Stimulated activated memory B cell treated with anti-CD40 and anti-IgM and Interleukin-4, amounts not matched to agents 10 μg/mL and 1 μg/mL and 100 μg/mL, for 72 hours (primary cell): ENCODE measurements around the gene ABLIM2.
A peak's percentile ranks its signal among the peaks of the same experiment; 100 is the strongest.

ENCODE experiments used
- ATAC-seq: fragments of 150-1000 bp; cut with Tn5 transposase; 2 replicates; pipeline ENCODE4 v1.10.0; 2021
- H3K27ac Mint-ChIP-seq: one replicate; pipeline ENCODE4 v1.8.0; 2022; ENCODE audit warnings: mild to moderate bottlenecking, mixed read lengths
- H3K27me3 Mint-ChIP-seq: one replicate; pipeline ENCODE4 v1.8.0; 2022; ENCODE audit warnings: mixed read lengths
- H3K36me3 Mint-ChIP-seq: one replicate; pipeline ENCODE4 v1.8.0; 2022; ENCODE audit warnings: mixed read lengths
- H3K4me1 Mint-ChIP-seq: one replicate; pipeline ENCODE4 v1.8.0; 2022; ENCODE audit warnings: mixed read lengths
- H3K4me3 Mint-ChIP-seq: one replicate; pipeline ENCODE4 v1.8.0; 2022; ENCODE audit warnings: mild to moderate bottlenecking, moderate library complexity, mixed read lengths
- H3K9me3 Mint-ChIP-seq: one replicate; pipeline ENCODE4 v1.8.0; 2022; ENCODE audit warnings: mixed read lengths

Gene ABLIM2

DNA sequence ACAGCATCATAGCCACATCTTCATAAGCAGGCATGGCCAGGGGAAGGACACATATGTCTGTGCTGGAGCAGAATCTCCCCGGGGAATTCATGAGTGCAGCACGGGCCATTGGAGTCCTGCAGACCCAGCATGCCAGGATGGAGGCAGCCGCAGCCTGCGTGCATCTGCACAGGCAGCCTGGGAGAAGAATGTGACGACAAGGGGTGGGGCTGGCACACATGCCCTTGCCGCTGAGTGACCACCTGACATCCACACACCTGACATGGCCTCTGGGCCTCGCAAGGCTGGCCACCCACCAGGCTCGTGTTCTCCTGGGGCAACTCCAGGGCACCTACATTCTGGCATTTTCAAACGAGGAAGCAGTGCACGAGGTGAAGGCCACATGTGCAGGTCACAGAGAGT lies 152.8 kb downstream of the ABLIM2 start:
- no peak for ATAC-seq
- no peak overlapping the region for H3K4me3 Mint-ChIP-seq
- H3K9me3 Mint-ChIP-seq, result no peaks in the 10 kb centered on the region
- peaks cover 42% of the 10 kb centered on the region for H3K36me3 Mint-ChIP-seq
- peaks cover 11% of the 10 kb centered on the region for H3K4me1 Mint-ChIP-seq
- peaks cover 44% of the 10 kb centered on the region for H3K27me3 Mint-ChIP-seq
- H3K27ac Mint-ChIP-seq, result no peak overlapping the region

DNA sequence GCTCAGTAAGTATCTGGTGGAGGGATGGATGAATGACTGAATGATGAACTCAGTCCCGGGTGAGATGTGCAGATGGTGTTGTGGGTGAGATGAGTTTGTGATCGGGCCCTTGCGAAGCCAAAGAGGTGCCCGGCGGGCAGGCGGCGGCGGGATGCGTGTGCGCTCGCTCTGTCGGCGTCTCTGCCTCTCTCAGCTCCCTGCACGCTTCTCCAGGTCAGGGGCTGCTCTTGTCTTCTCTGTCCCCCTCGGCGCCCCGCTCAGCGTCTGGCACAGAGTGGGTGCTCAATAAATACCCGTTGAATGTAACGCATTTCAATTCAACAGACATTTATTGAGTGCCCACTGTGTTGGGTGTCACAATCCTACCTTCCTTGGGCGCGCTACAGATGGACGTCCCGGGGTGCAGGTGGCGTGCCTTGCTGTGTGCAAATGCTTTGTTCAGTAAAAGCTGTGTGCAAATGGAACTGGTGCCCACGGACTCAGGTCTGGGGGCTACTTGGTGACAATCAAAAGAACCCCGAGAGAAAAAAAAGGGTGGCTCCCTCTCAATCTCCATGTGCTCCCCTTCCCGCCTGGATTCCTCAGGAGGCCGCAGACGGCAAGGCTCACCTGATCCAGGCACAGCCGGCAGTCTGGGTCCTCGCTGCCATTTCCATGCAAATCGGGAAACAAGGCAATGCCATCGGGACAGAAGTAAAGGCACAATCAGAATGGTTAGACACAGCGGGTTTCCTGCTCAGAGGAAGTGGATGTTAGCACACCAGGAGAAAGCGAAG lies 153.4 kb downstream of the ABLIM2 start:
- H3K36me3 Mint-ChIP-seq, result peaks cover 42% of the 10 kb centered on the region
- ATAC-seq, result no peak

DNA sequence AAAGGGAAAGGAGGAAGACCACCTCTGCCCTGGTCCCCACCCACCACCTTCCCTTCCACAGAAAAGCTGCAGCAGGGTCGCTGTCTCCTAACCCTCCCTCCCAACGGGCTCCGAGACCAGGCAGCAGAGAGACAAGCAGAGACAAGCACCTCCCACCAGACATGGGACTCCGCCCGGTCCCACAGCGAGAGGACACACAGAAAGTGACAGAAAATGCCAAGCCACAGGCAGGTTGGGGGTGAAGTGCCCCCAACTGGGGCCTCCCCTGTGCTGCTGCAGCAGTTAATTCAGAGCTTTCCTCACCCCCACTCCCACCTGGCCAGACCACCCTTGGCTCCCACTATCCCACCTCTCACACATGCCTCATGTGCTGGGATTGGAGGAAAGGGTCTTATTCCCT lies 154.5 kb downstream of the ABLIM2 start:
- ATAC-seq, result no peak
- Mint-ChIP-seq H3K27ac (no peak overlapping the region), H3K27me3 (peaks cover 44% of the 10 kb centered on the region), H3K4me3 (no peak overlapping the region), H3K36me3 (peaks cover 40% of the 10 kb centered on the region), H3K9me3 (no peaks in the 10 kb centered on the region), H3K4me1 (peaks cover 4% of the 10 kb centered on the region)

More for the DNA sequence above, 153.4 kb downstream of the ABLIM2 start:
- no peak overlapping the region for H3K27ac Mint-ChIP-seq
- no peak overlapping the region for H3K4me3 Mint-ChIP-seq
- H3K27me3 Mint-ChIP-seq, result peaks cover 44% of the 10 kb centered on the region
- peaks cover 11% of the 10 kb centered on the region for H3K4me1 Mint-ChIP-seq
- no peaks in the 10 kb centered on the region for H3K9me3 Mint-ChIP-seq

DNA sequence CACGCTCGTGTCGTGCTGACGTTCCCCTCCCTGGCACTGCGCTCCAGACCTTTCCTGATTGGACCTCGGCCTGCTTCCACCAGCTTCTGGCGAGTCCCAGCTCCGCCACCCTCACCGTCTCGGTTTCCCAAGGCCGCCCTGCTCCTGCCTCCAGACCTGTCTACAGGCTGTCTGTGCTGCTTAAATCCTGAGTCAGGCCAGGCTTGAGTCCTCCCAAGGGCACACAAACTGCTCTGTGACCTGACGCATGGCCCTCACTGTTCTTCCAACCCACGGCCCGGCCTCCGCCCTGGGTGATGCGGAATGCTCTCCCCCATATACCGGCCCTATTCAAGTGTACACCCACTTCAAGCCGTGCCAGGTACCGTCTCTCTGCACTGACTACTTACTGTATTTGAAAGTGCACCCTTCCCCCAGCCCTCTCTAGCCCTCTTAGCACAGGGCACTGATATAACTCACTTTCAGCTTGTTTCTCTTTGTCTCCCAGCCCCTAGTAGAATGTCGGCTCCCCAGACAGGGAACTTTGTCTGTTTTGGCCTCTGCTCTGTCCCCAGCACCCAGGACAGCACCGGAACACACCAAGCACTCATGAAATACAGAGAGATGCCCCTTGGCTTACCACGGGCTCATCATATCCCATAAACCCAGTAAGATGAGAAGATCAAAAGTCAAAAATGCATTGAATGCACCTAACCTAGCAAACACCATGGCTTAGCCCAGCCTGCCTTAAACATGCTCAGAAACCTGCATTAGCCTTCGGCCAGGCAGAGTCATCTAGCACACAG lies 155.9 kb downstream of the ABLIM2 start:
- H3K9me3 Mint-ChIP-seq, result no peaks in the 10 kb centered on the region
- no peak for ATAC-seq
- H3K27me3 Mint-ChIP-seq, result peaks cover 44% of the 10 kb centered on the region
- no peaks in the 10 kb centered on the region for H3K4me1 Mint-ChIP-seq
- peaks cover 33% of the 10 kb centered on the region for H3K36me3 Mint-ChIP-seq
- no peak overlapping the region for H3K27ac Mint-ChIP-seq
- no peak overlapping the region for H3K4me3 Mint-ChIP-seq

DNA sequence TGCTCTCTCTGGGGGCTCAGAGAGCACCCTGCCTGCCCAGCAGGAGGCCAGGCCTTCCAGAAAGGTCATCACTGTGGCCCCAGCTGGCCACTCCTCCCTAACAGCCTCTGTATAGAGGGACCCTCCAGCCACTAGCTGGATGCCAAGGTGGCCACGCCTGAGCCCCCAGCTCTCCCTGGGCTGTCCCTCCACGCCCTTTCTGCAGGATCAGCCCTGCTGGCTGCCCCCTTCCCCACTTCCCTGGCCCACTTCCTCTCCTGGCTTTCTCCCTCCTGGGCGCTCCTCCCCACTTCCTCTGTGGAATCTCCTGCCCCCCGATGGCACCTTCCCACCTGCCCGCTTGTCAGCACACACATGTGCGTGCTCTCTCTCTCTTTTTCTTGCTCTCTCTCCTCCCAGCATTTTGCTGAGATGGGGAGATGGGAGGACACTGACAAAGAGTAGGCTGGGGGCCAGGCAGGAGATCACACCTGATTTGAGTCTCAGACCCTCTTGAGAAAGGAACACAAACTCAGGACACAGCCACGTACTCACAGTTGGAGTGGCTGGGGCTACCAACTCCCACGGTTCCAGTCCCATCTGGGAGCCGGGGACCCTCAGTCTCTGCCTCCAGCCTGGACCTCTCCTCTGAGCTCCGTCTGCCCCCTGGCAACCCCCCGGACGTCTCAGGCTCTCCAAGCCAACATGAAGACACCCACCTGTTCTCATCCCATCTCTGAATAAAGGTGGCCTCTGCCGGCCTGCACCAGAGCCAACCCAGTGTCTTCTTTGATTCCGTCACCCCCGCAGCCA lies 156.9 kb downstream of the ABLIM2 start:
- Mint-ChIP-seq H3K27ac (no peak overlapping the region), H3K4me1 (no peaks in the 10 kb centered on the region), H3K9me3 (no peaks in the 10 kb centered on the region), H3K27me3 (peaks cover 44% of the 10 kb centered on the region), H3K4me3 (no peak overlapping the region), H3K36me3 (peaks cover 27% of the 10 kb centered on the region)
- no peak for ATAC-seq

DNA sequence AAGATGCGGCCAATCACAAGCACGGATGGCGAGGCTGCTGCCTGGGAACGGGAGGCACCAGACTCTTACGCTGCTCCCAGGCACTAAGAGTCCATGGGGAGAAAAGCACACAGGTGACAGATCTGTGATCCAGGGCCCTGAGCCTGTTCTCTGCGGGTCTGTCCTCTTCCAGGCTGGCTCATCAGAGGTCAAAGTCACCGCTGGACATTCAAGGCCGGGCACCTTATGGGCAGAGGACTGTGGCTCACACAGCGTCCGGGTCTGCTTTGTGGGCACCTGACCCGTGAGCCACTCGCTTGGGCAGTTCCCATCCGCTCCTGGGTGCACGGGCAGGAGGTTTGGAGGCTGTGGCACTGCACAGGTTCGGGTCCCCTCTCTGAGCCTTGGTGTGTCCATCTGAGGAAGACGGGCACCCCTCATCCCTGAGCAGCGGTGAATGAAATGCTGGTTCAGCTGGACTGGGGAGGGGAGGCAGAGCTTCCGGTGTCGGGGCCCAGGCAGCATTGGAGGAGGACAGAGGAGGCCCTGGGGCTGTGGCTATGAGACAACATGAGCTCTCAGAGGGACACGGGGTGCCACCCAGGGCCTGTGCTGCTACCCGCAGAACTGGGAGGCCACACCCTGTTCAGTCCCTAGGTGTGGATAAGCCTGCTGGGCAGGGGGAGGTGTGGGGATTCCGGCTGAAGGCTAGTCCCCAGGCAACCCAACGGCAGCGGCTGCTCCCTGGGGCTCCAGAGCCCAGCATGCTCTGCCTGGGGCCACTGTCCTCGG lies 157.7 kb downstream of the ABLIM2 start:
- Mint-ChIP-seq H3K27ac (no peak overlapping the region), H3K4me1 (no peaks in the 10 kb centered on the region), H3K27me3 (peaks cover 38% of the 10 kb centered on the region), H3K4me3 (no peak overlapping the region), H3K9me3 (no peaks in the 10 kb centered on the region), H3K36me3 (peaks cover 21% of the 10 kb centered on the region)
- peak; percentile 3 for ATAC-seq

DNA sequence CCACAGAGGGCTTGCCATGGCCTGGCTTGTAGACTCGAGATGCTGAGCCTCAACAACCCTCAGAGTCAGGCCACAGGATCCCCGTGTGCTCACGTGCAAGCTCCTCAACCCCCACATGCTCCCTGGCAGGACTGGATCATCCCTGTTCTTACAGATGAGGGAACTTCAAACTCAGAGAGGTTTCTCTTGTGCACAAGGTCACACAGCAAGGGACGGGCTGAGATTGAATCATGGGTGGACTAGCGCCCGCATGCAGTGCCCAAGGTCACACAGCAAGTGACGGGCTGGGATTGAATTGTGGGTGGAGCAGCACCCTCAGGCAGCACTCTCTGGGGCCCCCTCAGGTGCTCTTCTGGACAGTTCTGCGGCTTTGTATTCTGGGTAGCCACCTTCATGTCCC lies 158.4 kb downstream of the ABLIM2 start:
- H3K9me3 Mint-ChIP-seq, result no peaks in the 10 kb centered on the region
- no peak overlapping the region for H3K27ac Mint-ChIP-seq
- H3K27me3 Mint-ChIP-seq, result peaks cover 31% of the 10 kb centered on the region
- no peak for ATAC-seq
- H3K4me3 Mint-ChIP-seq, result no peak overlapping the region
- H3K36me3 Mint-ChIP-seq, result peaks cover 15% of the 10 kb centered on the region
- no peaks in the 10 kb centered on the region for H3K4me1 Mint-ChIP-seq

DNA sequence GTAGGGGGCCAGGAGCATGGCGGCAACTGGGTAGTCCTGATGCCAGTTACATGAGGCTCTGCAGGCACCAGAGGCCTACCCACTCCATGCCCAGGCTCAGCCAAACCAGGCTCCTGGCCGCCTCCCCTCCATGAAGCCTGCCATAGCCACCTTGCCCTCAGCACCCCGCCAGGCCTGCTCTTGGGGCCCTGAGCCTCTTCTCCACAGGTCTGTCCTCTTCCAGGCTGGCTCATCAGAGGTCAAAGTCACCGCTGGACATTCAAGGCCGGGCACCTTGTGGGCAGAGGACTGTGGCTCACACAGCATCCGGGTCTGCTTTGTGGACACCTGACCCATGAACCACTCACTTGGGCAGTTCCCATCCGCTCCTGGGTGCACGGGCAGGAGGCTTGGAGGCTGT lies 158.9 kb downstream of the ABLIM2 start:
- Mint-ChIP-seq H3K36me3 (peaks cover 9% of the 10 kb centered on the region), H3K27ac (no peak overlapping the region), H3K9me3 (no peaks in the 10 kb centered on the region), H3K27me3 (peaks cover 26% of the 10 kb centered on the region), H3K4me1 (no peaks in the 10 kb centered on the region), H3K4me3 (no peak overlapping the region)
- ATAC-seq, result no peak

DNA sequence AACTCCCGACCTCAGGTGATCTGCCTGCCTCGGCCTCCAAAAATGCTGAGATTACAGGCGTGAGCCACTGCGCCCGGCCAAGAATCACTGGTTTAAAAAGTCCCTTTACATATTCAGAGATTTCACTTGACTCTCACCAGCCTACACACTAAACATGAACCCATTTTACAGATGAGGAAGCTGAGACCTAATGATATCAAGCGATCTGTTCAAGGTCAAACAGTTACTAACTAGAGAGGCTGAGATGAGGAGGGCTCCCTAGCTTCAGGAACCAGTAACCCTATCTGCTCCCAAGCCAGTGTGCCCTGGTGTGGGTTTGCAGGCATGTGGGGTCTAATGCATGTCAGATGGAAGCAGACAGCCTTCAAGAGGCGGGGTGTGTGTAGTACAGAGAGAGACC lies 159.3 kb downstream of the ABLIM2 start:
- no peaks in the 10 kb centered on the region for H3K9me3 Mint-ChIP-seq

DNA sequence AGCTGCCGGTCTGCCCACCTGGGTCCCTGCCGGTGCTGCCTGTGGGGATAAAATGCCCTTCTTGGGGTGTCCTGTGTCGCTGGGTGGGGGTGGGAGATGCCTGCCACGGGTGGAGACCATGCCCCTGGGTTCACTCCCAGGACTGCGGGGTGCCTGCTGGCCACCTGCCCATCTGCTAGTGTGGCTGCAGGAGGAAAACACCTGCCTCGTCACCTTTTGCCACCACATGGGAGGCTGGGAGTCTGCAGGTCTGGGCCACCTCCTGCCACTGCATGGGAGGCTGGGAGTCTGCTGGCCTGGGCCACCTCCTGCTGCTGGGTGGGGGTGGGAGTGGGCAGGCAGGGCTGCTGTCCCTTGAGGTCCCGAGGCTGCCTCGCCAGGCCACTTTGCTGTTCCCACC lies 160.2 kb downstream of the ABLIM2 start:
- Mint-ChIP-seq H3K4me1 (no peaks in the 10 kb centered on the region), H3K36me3 (peaks cover 8% of the 10 kb centered on the region), H3K27ac (no peak overlapping the region), H3K4me3 (no peak overlapping the region), H3K9me3 (no peaks in the 10 kb centered on the region), H3K27me3 (peaks cover 22% of the 10 kb centered on the region)
- ATAC-seq, result no peak

More for the DNA sequence above, 159.3 kb downstream of the ABLIM2 start:
- Mint-ChIP-seq H3K4me3 (no peak overlapping the region), H3K4me1 (no peaks in the 10 kb centered on the region), H3K36me3 (peaks cover 8% of the 10 kb centered on the region), H3K27ac (no peak overlapping the region), H3K27me3 (peaks cover 22% of the 10 kb centered on the region)
- no peak for ATAC-seq

DNA sequence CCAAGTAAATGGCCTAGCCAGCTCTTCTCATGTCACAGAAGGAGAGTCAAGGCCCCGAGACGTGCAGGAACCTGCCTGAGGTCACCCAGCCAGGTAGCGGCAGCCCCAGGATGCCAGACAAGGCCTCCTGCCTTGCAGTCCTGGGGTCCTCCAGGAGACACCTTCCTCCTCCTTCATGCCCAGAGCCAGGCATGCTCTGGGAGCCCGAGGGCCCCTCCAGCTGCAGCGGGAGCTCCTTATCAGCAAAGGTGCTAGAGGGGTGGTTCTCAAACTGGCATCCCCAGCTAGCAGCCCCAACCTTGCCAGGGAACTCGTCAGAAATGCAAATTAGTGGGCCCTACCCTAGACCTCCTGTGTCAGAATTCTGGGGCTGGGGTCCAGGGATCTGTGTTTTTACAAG lies 162.7 kb downstream of the ABLIM2 start:
- Mint-ChIP-seq H3K27me3 (no peaks in the 10 kb centered on the region), H3K36me3 (peaks cover 16% of the 10 kb centered on the region), H3K4me1 (no peaks in the 10 kb centered on the region), H3K4me3 (no peak overlapping the region), H3K9me3 (no peaks in the 10 kb centered on the region), H3K27ac (no peak overlapping the region)
- ATAC-seq, result no peak

DNA sequence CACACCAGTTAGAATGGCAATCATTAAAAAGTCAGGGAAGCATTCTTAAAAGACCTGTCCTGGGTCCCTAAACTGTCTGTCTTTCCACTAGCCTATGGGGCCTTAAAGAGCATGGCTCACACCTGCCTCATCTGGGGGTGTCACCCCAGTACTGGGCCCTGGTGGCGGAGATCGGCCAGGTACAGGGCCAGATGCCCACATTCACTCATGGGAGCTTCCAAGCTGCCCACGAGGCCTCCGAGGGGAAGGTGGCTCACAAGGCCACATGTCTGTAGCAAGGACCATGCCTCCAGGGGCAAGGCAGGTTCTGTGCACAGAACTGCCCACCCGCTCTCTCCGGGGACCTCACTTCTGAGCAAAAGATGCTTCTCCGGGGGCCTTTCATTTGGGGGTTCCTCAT lies 163.5 kb downstream of the ABLIM2 start:
- ATAC-seq, result no peak
- peaks cover 4% of the 10 kb centered on the region for H3K9me3 Mint-ChIP-seq
- H3K4me1 Mint-ChIP-seq, result no peaks in the 10 kb centered on the region
- H3K4me3 Mint-ChIP-seq, result no peak overlapping the region
- no peaks in the 10 kb centered on the region for H3K27me3 Mint-ChIP-seq
- no peak overlapping the region for H3K27ac Mint-ChIP-seq
- peaks cover 24% of the 10 kb centered on the region for H3K36me3 Mint-ChIP-seq

DNA sequence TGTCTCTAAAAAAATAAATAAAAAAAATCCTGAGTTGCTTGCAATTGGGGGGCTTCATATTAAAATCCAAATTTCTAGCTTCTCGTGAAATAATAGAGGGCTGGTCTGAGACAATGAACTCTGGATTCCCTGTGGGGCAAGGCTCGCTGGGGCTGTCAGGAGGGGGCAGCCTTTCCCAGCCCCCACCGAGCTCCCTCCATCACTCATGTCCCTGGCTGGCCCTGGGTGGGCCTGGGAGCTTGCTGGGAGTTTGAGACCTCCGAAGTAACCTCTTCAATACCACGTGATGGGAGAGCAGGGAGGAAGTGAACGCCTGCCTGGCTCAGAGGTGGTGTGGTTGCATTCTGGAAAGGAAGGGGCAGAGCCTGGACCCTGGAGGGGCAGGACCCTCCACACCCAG lies 164.9 kb downstream of the ABLIM2 start:
- ATAC-seq, result no peak
- peaks cover 24% of the 10 kb centered on the region for H3K36me3 Mint-ChIP-seq
- peaks cover 9% of the 10 kb centered on the region for H3K9me3 Mint-ChIP-seq
- no peaks in the 10 kb centered on the region for H3K27me3 Mint-ChIP-seq
- H3K4me1 Mint-ChIP-seq, result no peaks in the 10 kb centered on the region
- no peak overlapping the region for H3K4me3 Mint-ChIP-seq
- no peak overlapping the region for H3K27ac Mint-ChIP-seq

DNA sequence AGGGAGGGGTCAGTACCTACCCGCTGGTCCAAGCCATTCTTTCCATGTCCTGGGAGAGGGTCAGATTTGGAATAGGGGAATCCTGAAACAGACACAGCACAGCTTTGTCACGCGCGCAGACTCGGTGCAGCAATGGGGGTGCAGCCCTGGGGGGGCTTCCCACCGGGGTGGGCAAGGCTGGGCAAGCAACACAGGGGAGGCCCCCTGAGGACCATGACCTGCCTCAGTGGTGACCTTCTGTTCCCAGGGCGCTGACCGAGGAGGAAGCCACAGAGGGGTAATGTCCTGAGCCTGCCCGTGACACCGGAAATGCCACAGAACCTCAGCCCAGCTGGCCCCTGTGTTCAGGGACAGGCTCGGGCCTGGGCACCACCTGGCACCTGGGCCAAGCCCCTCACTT lies 165.8 kb downstream of the ABLIM2 start:
- Mint-ChIP-seq H3K36me3 (peaks cover 24% of the 10 kb centered on the region), H3K9me3 (peaks cover 9% of the 10 kb centered on the region), H3K27ac (no peak overlapping the region), H3K4me1 (no peaks in the 10 kb centered on the region), H3K4me3 (no peak overlapping the region), H3K27me3 (peaks cover under 1% of the 10 kb centered on the region)
- ATAC-seq, result peak; percentile 34
